K562 (cell line): Measurements from ENCODE around the gene HAUS6. TPM values are rescaled to one million over a fixed set of nuclear protein-coding genes. Genes with fewer than 3 reads are reported as not detected.
A peak's percentile ranks its signal among the peaks of the same experiment; 100 is the strongest.

Experiments used
- ATAC-seq: fragments of 200-7000 bp; cut with Tn5 transposase; 3 replicates; pipeline ENCODE4 v1.9.1; 2020; ENCODE audit warnings: moderate library complexity
- BruUV-seq: library from RNA; stranded (reverse); fragments of 400-500 nt; replicated peaks from 2 replicates; lab custom pipeline; 2021; lab: Mats Ljungman, UMichigan
- CTCF ChIA-PET: fragments of 300-600 bp; formaldehyde crosslinking; extraction: SDS; loops from one replicate; lab custom pipeline; 2021; ENCODE audit warnings: low intra/inter-chr PET ratio; lab: Yijun Ruan, JAX
- POLR2A ChIA-PET: fragments of 300-600, 350-650 bp; sonication (Branson Sonifier 250); formaldehyde crosslinking; extraction: SDS; loops from one replicate; lab custom pipeline; 2021; ENCODE audit warnings: antibody characterized with exemption, inconsistent platforms; lab: Yijun Ruan, JAX
- DNase-seq, 4 experiments: peaks; one replicate each; pipeline versions ENCODE4 v3.0.0 to v3.0.0-alpha.2; 2011 to 2018; ENCODE audit warnings: low spot score in 3 of 4, mixed read lengths in 3 of 4; ENCODE audit errors: extremely low read depth in 1 of 4
- FAIRE-seq: peaks from 2 replicates; lab custom pipeline; 2011; peaks lifted over from hg19 to GRCh38; lab: Jason Lieb, UNC
- H2AFZ ChIP-seq: 2 replicates; pipeline ENCODE4 v1.6.0; 2011; ENCODE audit warnings: low read depth, low read length, control low read depth, inconsistent platforms
- H3K27ac ChIP-seq: fragments of 200-600 bp; 3 replicates; pipeline ENCODE4 v1.8.0; 2011; ENCODE audit warnings: low read depth, mild to moderate bottlenecking, control low read depth, inconsistent platforms, low read length, moderate library complexity, mixed read lengths; ENCODE audit errors: extremely low read depth
- H3K27me3 ChIP-seq, 2 experiments: fragments of 300-600 bp in 1 of 2; 2 replicates in 1 of 2; 3 replicates in 1 of 2; pipeline versions ENCODE4 v1.6.0 to v1.8.0; 2011; ENCODE audit warnings: inconsistent platforms in 2 of 2, low read length in 2 of 2, mild to moderate bottlenecking in 1 of 2, mixed read lengths in 1 of 2, moderate library complexity in 1 of 2; ENCODE audit not compliant: control insufficient read depth in 2 of 2, insufficient read depth in 2 of 2
- H3K36me3 ChIP-seq: fragments of 300-600 bp; 3 replicates; pipeline ENCODE4 v1.8.0; 2011; ENCODE audit warnings: mild to moderate bottlenecking, low read length, inconsistent platforms; ENCODE audit not compliant: control insufficient read depth, insufficient read depth
- H3K4me1 ChIP-seq, 2 experiments: fragments of 200-600 bp in 1 of 2; replicated peaks in 1 of 2; 2 replicates in 1 of 2; 3 replicates in 1 of 2; pipeline versions ENCODE4 v1.5.1 to v1.8.0; 2011; ENCODE audit warnings: inconsistent platforms in 2 of 2, low read length in 2 of 2, mild to moderate bottlenecking in 1 of 2, mixed read lengths in 1 of 2, moderate library complexity in 1 of 2; ENCODE audit not compliant: control insufficient read depth in 2 of 2, insufficient read depth in 2 of 2
- H3K4me2 ChIP-seq: 2 replicates; pipeline ENCODE4 v1.6.1; 2011; ENCODE audit warnings: low read length, control low read depth, inconsistent platforms, mixed read lengths; ENCODE audit not compliant: insufficient read depth
- H3K4me3 ChIP-seq: fragments of 200-600 bp; sonication (generic), shearing (Covaris generic); 2 replicates; pipeline ENCODE4 v1.5.1; 2016; ENCODE audit warnings: control low read depth, inconsistent platforms
- H3K79me2 ChIP-seq: fragments of 200-600 bp; 3 replicates; pipeline ENCODE4 v1.8.0; 2011; ENCODE audit warnings: low read length, inconsistent platforms; ENCODE audit not compliant: control insufficient read depth, insufficient read depth
- H3K9ac ChIP-seq, 2 experiments: 2 replicates each; pipeline versions ENCODE4 v1.6.0 to v1.6.1; 2011; ENCODE audit warnings: low read depth in 2 of 2, low read length in 2 of 2, control low read depth in 1 of 2, inconsistent platforms in 1 of 2, mild to moderate bottlenecking in 1 of 2, mixed read lengths in 1 of 2; ENCODE audit not compliant: insufficient read depth in 1 of 2
- H3K9me1 ChIP-seq: one replicate; pipeline ENCODE4 v1.6.0; 2011; ENCODE audit warnings: inconsistent platforms, mild to moderate bottlenecking, low read length, moderate library complexity; ENCODE audit not compliant: control insufficient read depth, insufficient read depth
- H3K9me3 ChIP-seq: replicated peaks from 2 replicates; pipeline ENCODE4 v1.5.1; 2011; ENCODE audit warnings: low read depth, low read length, inconsistent platforms; ENCODE audit not compliant: control insufficient read depth, insufficient read depth
- H4K20me1 ChIP-seq: replicated peaks from 2 replicates; pipeline ENCODE4 v1.6.1; 2011; ENCODE audit warnings: low read length, inconsistent platforms, mixed read lengths; ENCODE audit not compliant: control insufficient read depth, insufficient read depth
- BACH1 ChIP-seq: fragments of 200-800 bp; sonication (Bioruptor generic); IDR thresholded peaks from 2 replicates; pipeline ENCODE4 v1.6.1; 2016; ENCODE audit warnings: missing genetic modification characterization, missing compliant biosample characterization
- BRD9 ChIP-seq: fragments of 450-650 bp; IDR thresholded peaks from 2 replicates; pipeline ENCODE4 v1.6.1; 2018; ENCODE audit warnings: low read depth; ENCODE audit not compliant: partially characterized antibody
- FOXA3 ChIP-seq, 2 experiments: fragments of 450-650 bp in 1 of 2; sonication (generic) in 1 of 2; formaldehyde crosslinking; IDR thresholded peaks in 1 of 2; conservative IDR thresholded peaks in 1 of 2; 2 replicates each; pipeline versions ENCODE4 v1.4.0 to v1.8.0; 2020 to 2022; ENCODE audit warnings: mild to moderate bottlenecking in 2 of 2, missing genetic modification reagents in 1 of 2
- KAT7 ChIP-seq: sonication (generic); formaldehyde crosslinking; IDR thresholded peaks from 2 replicates; pipeline ENCODE4 v1.8.0; 2022; ENCODE audit warnings: missing genetic modification reagents, mild to moderate bottlenecking, borderline replicate concordance
- RAD51 ChIP-seq: fragments of 450-650 bp; IDR thresholded peaks from 2 replicates; pipeline ENCODE4 v1.7.1; 2016; ENCODE audit warnings: low read depth, mild to moderate bottlenecking, borderline replicate concordance
- USF2 ChIP-seq: sonication (generic); formaldehyde crosslinking; IDR thresholded peaks from 2 replicates; pipeline ENCODE4 v1.5.0; 2020; ENCODE audit warnings: missing genetic modification reagents
- ZNF24 ChIP-seq: fragments of 450-650 bp; IDR thresholded peaks from 2 replicates; pipeline ENCODE4 v1.6.1; 2016
- ZNF263 ChIP-seq: sonication (generic); formaldehyde crosslinking; IDR thresholded peaks from 2 replicates; pipeline ENCODE4 v1.8.0; 2022; ENCODE audit warnings: mild to moderate bottlenecking, missing genetic modification reagents, borderline replicate concordance
- ZNF384 ChIP-seq: IDR thresholded peaks from 2 replicates; pipeline ENCODE4 v1.6.1; 2012; ENCODE audit warnings: low read depth, low read length, improper control_type of control experiment
- in situ Hi-C: fragments of 300-500 bp; cut with MboI; formaldehyde crosslinking; loops from 4 replicates; pipeline ENCODE4 v1.15.0; 2018; ENCODE audit warnings: inconsistent platforms, mixed read lengths
- intact Hi-C: fragments of 100-400 bp; cut with micrococcal nuclease; formaldehyde crosslinking; loops from 2 replicates; pipeline ENCODE4 v1.14.2; 2022
- polyA plus RNA-seq, 8 experiments: library from polyadenylated mRNA; depleted of rRNA in 4 of 8; stranded (reverse) in 5 of 8; unstranded in 3 of 8; fragments of >200 nt; fragmentation: Nextera tagmentation in 2 of 8; fragmentation: Illumina TruSeq in 1 of 8; extraction: Ambion mirVana in 2 of 8; extraction: Trizol in 1 of 8; gene quantifications; 2 replicates each; pipeline versions ENCODE4 v1.2.1 to v1.2.3, GENCODE V29; 2011 to 2014; ENCODE audit warnings: inconsistent platforms in 1 of 8, missing spikeins in 1 of 8
- total RNA-seq, 7 experiments: library from RNA; depleted of rRNA in 6 of 7; stranded (reverse); fragments of >200 nt in 6 of 7; fragmentation: Illumina TruSeq in 2 of 7; extraction: Trizol in 2 of 7; gene quantifications; 2 replicates each; pipeline versions ENCODE4 v1.2.1 to v1.2.3, GENCODE V29; 2011 to 2021; ENCODE audit warnings: low replicate concordance in 1 of 7
- TF ChIP-seq, protein P1 (sequence below): fragments of 200-400 bp; formaldehyde crosslinking; IDR thresholded peaks from 2 replicates; pipeline ENCODE4 v1.6.1; 2017; ENCODE audit warnings: mild to moderate bottlenecking, low read depth, low read length, moderate library complexity
- TF ChIP-seq, protein P2 (sequence below): sonication (generic); formaldehyde crosslinking; IDR thresholded peaks from 2 replicates; pipeline ENCODE4 v1.8.0; 2023; ENCODE audit warnings: mild to moderate bottlenecking, missing genetic modification reagents
- TF ChIP-seq, protein P3 (sequence below): fragments of 250-450 bp; sonication (Bioruptor Pico); IDR thresholded peaks from 2 replicates; pipeline ENCODE4 v1.8.0; 2021; ENCODE audit warnings: borderline replicate concordance, mild to moderate bottlenecking, moderate library complexity; ENCODE audit not compliant: poor library complexity, severe bottlenecking

Gene HAUS6
- total and polyA plus RNA-seq, 9 of the 15 experiments (the other 6 are each of a cell fraction or from before 2014, with no cell fraction given), result 10.2 to 31.7 (median 23.1) TPM

- TF ChIP-seq ZNF384 (peak; percentile 14; the same call in 1 of the 2 replicates), BACH1 (tag) (0 out of 2 replicates have a peak, but pooled peaks have one; percentile 11)
Measured at GRCh38 chr9:19113064-19113611, 10.4 kb upstream of the HAUS6 start (continued).

DNA sequence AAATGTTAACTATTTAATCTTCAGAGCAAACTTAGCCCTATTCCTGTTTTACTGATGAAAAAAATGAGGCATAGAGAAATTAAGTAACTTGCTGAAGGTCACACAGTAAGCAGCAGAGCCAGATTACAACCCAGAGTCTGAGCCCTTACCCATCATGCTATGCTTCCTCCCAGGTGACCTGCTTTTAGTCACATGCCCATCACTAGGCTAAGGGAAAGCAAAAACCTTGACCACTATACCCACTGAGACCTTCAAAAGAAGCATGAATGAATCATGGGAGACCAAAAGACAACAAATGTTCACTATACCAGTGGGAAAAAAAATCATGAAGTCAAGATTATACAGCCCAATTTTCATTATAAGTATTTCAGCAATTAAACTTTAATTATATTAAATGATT, 5.3 kb upstream of the HAUS6 start:
- H3K4me3 ChIP-seq, result no peak overlapping the region
- no peak overlapping the region for H2AFZ ChIP-seq
- in situ Hi-C loops, result no loop called here
- no peak overlapping the region for H3K4me2 ChIP-seq
- no peak for DNase-seq
- no peak for FAIRE-seq
- peaks cover under 1% of the 10 kb centered on the region; the same call in 2 of the 3 replicates for H3K79me2 ChIP-seq
- H4K20me1 ChIP-seq, result no peaks in the 10 kb centered on the region
- no TSS peak for BruUV-seq
- POLR2A ChIA-PET, result interaction anchor here (1.1 to 1.3 kb wide), 2 partner anchors 8 to 16 kb away, joined by 3 to 4 read pairs; no protein-coding TSS in a partner anchor
- TF ChIP-seq BRD9, result no peak
- TF ChIP-seq, protein P1, sequence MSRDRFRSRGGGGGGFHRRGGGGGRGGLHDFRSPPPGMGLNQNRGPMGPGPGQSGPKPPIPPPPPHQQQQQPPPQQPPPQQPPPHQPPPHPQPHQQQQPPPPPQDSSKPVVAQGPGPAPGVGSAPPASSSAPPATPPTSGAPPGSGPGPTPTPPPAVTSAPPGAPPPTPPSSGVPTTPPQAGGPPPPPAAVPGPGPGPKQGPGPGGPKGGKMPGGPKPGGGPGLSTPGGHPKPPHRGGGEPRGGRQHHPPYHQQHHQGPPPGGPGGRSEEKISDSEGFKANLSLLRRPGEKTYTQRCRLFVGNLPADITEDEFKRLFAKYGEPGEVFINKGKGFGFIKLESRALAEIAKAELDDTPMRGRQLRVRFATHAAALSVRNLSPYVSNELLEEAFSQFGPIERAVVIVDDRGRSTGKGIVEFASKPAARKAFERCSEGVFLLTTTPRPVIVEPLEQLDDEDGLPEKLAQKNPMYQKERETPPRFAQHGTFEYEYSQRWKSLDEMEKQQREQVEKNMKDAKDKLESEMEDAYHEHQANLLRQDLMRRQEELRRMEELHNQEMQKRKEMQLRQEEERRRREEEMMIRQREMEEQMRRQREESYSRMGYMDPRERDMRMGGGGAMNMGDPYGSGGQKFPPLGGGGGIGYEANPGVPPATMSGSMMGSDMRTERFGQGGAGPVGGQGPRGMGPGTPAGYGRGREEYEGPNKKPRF, result no peak
- TF ChIP-seq, protein P2, sequence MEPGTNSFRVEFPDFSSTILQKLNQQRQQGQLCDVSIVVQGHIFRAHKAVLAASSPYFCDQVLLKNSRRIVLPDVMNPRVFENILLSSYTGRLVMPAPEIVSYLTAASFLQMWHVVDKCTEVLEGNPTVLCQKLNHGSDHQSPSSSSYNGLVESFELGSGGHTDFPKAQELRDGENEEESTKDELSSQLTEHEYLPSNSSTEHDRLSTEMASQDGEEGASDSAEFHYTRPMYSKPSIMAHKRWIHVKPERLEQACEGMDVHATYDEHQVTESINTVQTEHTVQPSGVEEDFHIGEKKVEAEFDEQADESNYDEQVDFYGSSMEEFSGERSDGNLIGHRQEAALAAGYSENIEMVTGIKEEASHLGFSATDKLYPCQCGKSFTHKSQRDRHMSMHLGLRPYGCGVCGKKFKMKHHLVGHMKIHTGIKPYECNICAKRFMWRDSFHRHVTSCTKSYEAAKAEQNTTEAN, result no peak
- TF ChIP-seq, protein P3, sequence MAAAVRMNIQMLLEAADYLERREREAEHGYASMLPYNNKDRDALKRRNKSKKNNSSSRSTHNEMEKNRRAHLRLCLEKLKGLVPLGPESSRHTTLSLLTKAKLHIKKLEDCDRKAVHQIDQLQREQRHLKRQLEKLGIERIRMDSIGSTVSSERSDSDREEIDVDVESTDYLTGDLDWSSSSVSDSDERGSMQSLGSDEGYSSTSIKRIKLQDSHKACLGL, result no peak
- peak; percentile 68 for TF ChIP-seq RAD51
- no peak for TF ChIP-seq KAT7 (CRISPR knock-in tag)
- no peak for TF ChIP-seq ZNF24
- no peak for TF ChIP-seq FOXA3 (CRISPR knock-in tag; conservative IDR thresholded peaks at IDR 0.05 in 1 of 2, IDR thresholded peaks at IDR 0.05 in 1 of 2)
- peak; percentile 28; the same call in 1 of the 2 replicates for TF ChIP-seq USF2
- TF ChIP-seq ZNF263 (CRISPR knock-in tag), result no peak
- no peaks in the 10 kb centered on the region for H3K4me1 ChIP-seq
- peak; percentile 63 for ATAC-seq
- CTCF ChIA-PET, result interaction anchor here (0.7 kb wide), 1 partner anchor 24 kb away, joined by 3 read pairs; no protein-coding TSS in a partner anchor
- intact Hi-C loops, result no loop called here
- H3K9ac ChIP-seq, result no peak overlapping the region
- H3K9me3 ChIP-seq, result no peaks in the 10 kb centered on the region
- H3K36me3 ChIP-seq, result no peaks in the 10 kb centered on the region
- no peaks in the 10 kb centered on the region for H3K27me3 ChIP-seq
- no peak overlapping the region for H3K27ac ChIP-seq
- H3K9me1 ChIP-seq, result no peaks in the 10 kb centered on the region
